H1 (cell line): Measurements from ENCODE around the gene NHS.

Experiments
- ATF3 ChIP-seq: IDR thresholded peaks from 2 replicates; pipeline ENCODE4 v1.6.1; 2011; ENCODE audit warnings: low read depth, mild to moderate bottlenecking, low read length; ENCODE audit not compliant: insufficient read depth
- CTCF ChIP-seq, 3 experiments: IDR thresholded peaks; 1 replicate in 2 of 3; 2 replicates in 1 of 3; pipeline versions ENCODE4 v1.5.1 to v1.6.1; 2011; ENCODE audit warnings: low read length in 3 of 3, mild to moderate bottlenecking in 3 of 3, inconsistent platforms in 2 of 3, low read depth in 1 of 3, moderate library complexity in 1 of 3; ENCODE audit not compliant: insufficient read depth in 1 of 3; ENCODE audit errors: control extremely low read depth in 1 of 3
- EGR1 ChIP-seq: IDR thresholded peaks from 2 replicates; pipeline ENCODE4 v1.6.1; 2011; ENCODE audit warnings: low read depth, low read length, borderline replicate concordance
- EZH2 ChIP-seq: fragments of 200-600 bp; sonication (generic); IDR thresholded peaks from 2 replicates; pipeline ENCODE4 v1.7.1; 2012; ENCODE audit warnings: low read depth, mild to moderate bottlenecking, moderate library complexity, low read length, inconsistent platforms; ENCODE audit not compliant: severe bottlenecking
- GABPA ChIP-seq: IDR thresholded peaks from 2 replicates; pipeline ENCODE4 v1.6.1; 2011; ENCODE audit warnings: mild to moderate bottlenecking, low read length, moderate library complexity, borderline replicate concordance; ENCODE audit not compliant: insufficient read depth
- HDAC2 ChIP-seq, 2 experiments: fragments of 300-600 bp in 1 of 2; sonication (generic) in 1 of 2; IDR thresholded peaks; 2 replicates each; pipeline ENCODE4 v1.6.1; 2011 to 2012; ENCODE audit warnings: low read depth in 2 of 2, low read length in 2 of 2, mild to moderate bottlenecking in 2 of 2, moderate library complexity in 2 of 2, borderline replicate concordance in 1 of 2, inconsistent platforms in 1 of 2
- JUND ChIP-seq: IDR thresholded peaks from 2 replicates; pipeline ENCODE4 v1.6.1; 2011; ENCODE audit warnings: mild to moderate bottlenecking, improper control_type of control experiment, low read length
- KDM5A ChIP-seq: fragments of 200-600 bp; IDR thresholded peaks from 2 replicates; pipeline ENCODE4 v1.7.1; 2012; ENCODE audit warnings: mild to moderate bottlenecking, low read length, inconsistent platforms, mixed read lengths
- POLR2A ChIP-seq, 2 experiments: IDR thresholded peaks; 1 replicate in 1 of 2; 2 replicates in 1 of 2; pipeline ENCODE4 v1.6.1; 2011; ENCODE audit warnings: low read depth in 2 of 2, low read length in 2 of 2, mild to moderate bottlenecking in 2 of 2; ENCODE audit errors: control extremely low read depth in 1 of 2
- SUZ12 ChIP-seq: fragments of 200-600 bp; sonication (generic); IDR thresholded peaks from 2 replicates; pipeline ENCODE4 v1.6.1; 2012; ENCODE audit warnings: mild to moderate bottlenecking, inconsistent platforms, low read length, moderate library complexity, mixed read lengths
- TAF1 ChIP-seq: IDR thresholded peaks from 2 replicates; pipeline ENCODE4 v1.6.1; 2011; ENCODE audit warnings: mild to moderate bottlenecking, low read depth, low read length
- TCF12 ChIP-seq: IDR thresholded peaks from 2 replicates; pipeline ENCODE4 v1.6.1; 2011; ENCODE audit warnings: low read depth, mild to moderate bottlenecking, low read length
- TEAD4 ChIP-seq: IDR thresholded peaks from 2 replicates; pipeline ENCODE4 v1.6.1; 2012; ENCODE audit warnings: low read depth, low read length, inconsistent platforms, mixed read lengths
- ZNF274 ChIP-seq: IDR thresholded peaks from 2 replicates; pipeline ENCODE4 v1.7.0; 2012; ENCODE audit warnings: low read length, borderline replicate concordance; ENCODE audit errors: extremely low read depth

GRCh38 chrX:17668929-17669328 is 293.9 kb downstream of the NHS start:
- TF ChIP-seq POLR2A (IDR thresholded peaks at IDR 0.05; ENCODE audit: control extremely low read depth in 1 of 2, low read depth in 2 of 2, low read length in 2 of 2) (no peak), CTCF (IDR thresholded peaks at IDR 0.05; ENCODE audit: control extremely low read depth in 1 of 3, insufficient read depth in 1 of 3, low read depth in 1 of 3, low read length in 3 of 3) (no peak), TAF1 (no peak), SUZ12 (no peak), ZNF274 (no peak), EGR1 (no peak), GABPA (no peak), KDM5A (no peak), TCF12 (no peak), HDAC2 (IDR thresholded peaks at IDR 0.05; ENCODE audit: borderline replicate concordance in 1 of 2, low read depth in 2 of 2, low read length in 2 of 2) (no peak), TEAD4 (no peak), JUND (no peak), EZH2 (no peak), ATF3 (no peak)
